RPMI7951 (cell line): ENCODE data around the gene CRLF1. TPM values are rescaled to one million over a fixed set of nuclear protein-coding genes. Genes with fewer than 3 reads are reported as not detected.

Experiments
- DNase-seq: peaks from one replicate; pipeline ENCODE4 v3.0.0-alpha.2; 2012; ENCODE audit warnings: low read depth
- total RNA-seq: library from RNA; depleted of rRNA; stranded (reverse); fragments of >200 nt; shearing (Covaris generic); gene quantifications from 2 replicates; pipeline ENCODE4 v1.2.3, GENCODE V29; 2014; rRNA removed

Gene CRLF1
- 2.0 and 2.8 TPM in 2 replicates for total RNA-seq

- no peak for DNase-seq
Observed at GRCh38 chr19:18606281-18607225, at the start of gene CRLF1. Gene CRLF1, minus strand, starts transcription at chr19:18606799. Its CDS starts 143 bp downstream, at chr19:18606656.

- no peak for DNase-seq
Observed at GRCh38 chr19:18655173-18655844, 48.7 kb upstream of the CRLF1 start.

GRCh38 chr19:18654469-18654868 lies 47.9 kb upstream of the CRLF1 start:
- DNase-seq: no peak

GRCh38 chr19:18653853-18654252 lies 47.3 kb upstream of the CRLF1 start:
- no peak for DNase-seq

GRCh38 chr19:18651733-18652132 lies 45.1 kb upstream of the CRLF1 start:
- DNase-seq: no peak

- DNase-seq: no peak
Observed at GRCh38 chr19:18651300-18651699, 44.7 kb upstream of the CRLF1 start.

- peak; percentile 58 for DNase-seq
Observed at GRCh38 chr19:18650468-18651041, 44.0 kb upstream of the CRLF1 start.

- no peak for DNase-seq
Observed at GRCh38 chr19:18650021-18650390, 43.4 kb upstream of the CRLF1 start.

- peak; percentile 53 for DNase-seq
Observed at GRCh38 chr19:18649371-18650020, 42.9 kb upstream of the CRLF1 start.

- DNase-seq: no peak
Observed at GRCh38 chr19:18648973-18649315, 42.3 kb upstream of the CRLF1 start.

- no peak for DNase-seq
Observed at GRCh38 chr19:18647807-18648206, 41.2 kb upstream of the CRLF1 start.

- no peak for DNase-seq
Observed at GRCh38 chr19:18647371-18647767, 40.8 kb upstream of the CRLF1 start.

GRCh38 chr19:18646535-18647370 lies 40.2 kb upstream of the CRLF1 start:
- no peak for DNase-seq

GRCh38 chr19:18645035-18645511 lies 38.5 kb upstream of the CRLF1 start:
- no peak for DNase-seq

- DNase-seq: no peak
Observed at GRCh38 chr19:18644196-18645034, 37.8 kb upstream of the CRLF1 start.

GRCh38 chr19:18639706-18640243 lies 33.2 kb upstream of the CRLF1 start:
- peak; percentile 38 for DNase-seq

GRCh38 chr19:18637673-18638630 lies 31.4 kb upstream of the CRLF1 start:
- DNase-seq: no peak

GRCh38 chr19:18636969-18637629 lies 30.5 kb upstream of the CRLF1 start, which contains the start of gene KLHL26:
Gene KLHL26, plus strand, starts transcription at chr19:18637028. Its CDS starts 27 bp downstream, at chr19:18637055.
- no peak for DNase-seq
